DMS79 (cell line): Measurements from ENCODE around the gene PTPRR.
"Not testable (repeated sequence)": the region's sequence is repeated elsewhere in the genome, so short reads cannot be mapped to it uniquely, and the experiment has no call there.

Experiments used
- DNase-seq: peaks from one replicate; lab custom pipeline; 2025; lab: John Stamatoyannopoulos, UW

Gene PTPRR

DNA sequence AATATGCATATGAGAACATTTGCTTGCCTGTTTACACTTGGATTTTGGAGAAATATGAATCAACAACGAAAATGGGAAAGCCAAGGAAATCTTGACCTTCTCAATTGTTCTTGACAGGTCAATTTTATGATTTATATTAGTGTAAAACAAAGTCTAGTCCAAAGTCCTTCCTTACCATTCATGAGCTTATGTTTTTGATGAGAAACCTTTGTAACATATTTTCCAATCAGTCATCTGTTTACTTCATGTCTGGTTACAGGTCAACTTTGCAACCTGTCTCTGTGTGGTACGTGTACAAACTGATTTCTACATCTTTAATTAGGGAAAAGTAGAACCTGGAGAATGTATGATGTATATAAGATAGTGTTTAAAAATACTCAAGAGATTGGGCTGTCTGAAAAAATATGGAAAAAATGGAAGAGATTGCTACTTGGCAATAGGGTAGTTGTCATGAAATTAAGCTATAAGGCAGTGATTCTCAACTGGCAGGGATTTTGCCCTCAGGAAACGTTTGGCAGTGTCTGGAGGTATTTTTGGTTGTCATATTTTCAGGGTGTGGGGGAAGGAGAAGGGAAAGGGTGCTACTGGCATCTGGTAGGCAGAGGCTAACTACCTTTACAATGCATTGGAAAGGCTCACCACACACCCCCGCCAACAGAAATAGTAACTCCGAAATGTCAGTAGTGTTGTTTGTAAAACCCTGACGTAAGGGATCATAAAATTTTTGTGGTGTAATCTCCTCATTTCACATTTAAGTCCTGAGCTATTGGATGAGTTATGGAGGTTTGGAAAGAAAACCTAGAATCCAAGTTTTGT lies 172.9 kb downstream of the PTPRR start:
- no peak for DNase-seq

DNA sequence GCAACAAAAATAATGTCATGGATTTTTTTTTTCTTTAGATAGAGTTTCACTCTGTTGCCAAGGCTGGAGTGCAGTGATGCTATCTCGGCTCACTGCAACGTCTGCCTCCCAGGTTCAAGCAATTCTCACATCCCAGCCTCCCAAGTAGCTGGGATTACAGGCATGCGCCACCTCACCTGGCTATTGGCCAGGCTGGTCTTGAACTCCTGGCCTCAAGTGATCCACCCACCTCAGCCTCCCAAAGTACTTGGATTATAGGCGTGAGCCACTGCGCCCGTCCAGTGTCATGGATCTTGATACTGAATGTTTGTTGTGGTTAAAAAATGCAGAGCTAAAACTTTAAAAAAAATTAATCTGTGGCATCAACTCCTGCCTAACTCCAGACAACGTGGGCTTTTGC lies 175.5 kb downstream of the PTPRR start:
- no peak for DNase-seq

DNA sequence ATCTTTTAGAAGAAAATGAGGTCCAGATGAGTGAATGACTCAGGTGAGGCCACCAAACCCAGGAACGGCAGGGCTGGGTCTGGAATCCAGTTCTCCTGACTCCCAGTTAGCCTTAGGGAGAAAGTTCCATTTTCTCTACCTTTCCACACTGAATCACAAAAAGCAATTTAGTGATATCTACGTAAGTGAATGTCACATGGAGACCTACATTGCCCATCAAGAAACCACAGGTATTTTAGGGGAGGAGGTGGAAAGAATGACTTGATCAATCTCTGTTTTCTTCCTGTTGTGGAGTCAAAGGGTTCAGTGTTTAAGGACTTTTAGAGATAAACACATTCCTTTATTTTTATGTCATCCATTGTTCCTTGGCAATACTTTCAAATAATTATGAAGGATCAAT lies 176.4 kb downstream of the PTPRR start:
- no peak for DNase-seq

DNA sequence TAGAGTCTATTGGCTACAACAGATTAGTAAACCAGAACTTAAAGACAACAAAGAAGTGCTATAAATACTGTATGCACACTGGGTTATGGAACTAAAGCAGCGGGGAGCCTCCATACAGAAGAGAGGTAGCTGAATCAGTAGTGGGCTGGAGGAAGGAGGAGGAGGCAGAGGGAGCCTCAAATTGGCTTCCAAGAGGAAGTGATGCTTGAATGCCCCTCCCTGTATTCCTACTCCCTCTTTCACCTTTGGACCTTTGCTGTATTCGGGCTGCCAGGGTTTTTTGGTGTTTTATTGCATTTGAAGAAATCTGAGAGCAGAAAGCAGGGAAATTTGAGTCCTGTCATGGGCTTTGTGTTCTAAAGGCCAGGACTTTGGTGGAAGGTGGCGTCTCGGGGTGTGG lies 179.3 kb downstream of the PTPRR start:
- DNase-seq = no peak

DNA sequence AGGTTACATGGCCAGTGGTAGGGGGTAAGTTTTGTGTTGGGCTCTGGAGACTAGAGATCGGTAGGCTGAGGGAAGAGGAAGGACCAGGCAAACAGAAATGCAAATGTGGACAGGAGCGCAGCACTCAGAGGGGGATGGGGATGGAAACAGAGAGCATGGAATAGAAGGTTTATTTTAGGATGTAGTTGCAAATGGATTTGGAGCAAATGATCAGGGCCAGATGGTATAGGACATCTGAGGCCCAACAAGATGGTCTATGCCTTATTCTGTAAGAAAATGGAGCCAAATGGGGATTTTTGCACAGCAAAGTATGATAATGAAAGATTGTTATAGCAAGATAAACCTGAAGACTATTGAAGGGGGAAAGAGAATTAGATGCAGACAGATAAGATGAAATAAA lies 180.8 kb downstream of the PTPRR start:
- DNase-seq = no peak

DNA sequence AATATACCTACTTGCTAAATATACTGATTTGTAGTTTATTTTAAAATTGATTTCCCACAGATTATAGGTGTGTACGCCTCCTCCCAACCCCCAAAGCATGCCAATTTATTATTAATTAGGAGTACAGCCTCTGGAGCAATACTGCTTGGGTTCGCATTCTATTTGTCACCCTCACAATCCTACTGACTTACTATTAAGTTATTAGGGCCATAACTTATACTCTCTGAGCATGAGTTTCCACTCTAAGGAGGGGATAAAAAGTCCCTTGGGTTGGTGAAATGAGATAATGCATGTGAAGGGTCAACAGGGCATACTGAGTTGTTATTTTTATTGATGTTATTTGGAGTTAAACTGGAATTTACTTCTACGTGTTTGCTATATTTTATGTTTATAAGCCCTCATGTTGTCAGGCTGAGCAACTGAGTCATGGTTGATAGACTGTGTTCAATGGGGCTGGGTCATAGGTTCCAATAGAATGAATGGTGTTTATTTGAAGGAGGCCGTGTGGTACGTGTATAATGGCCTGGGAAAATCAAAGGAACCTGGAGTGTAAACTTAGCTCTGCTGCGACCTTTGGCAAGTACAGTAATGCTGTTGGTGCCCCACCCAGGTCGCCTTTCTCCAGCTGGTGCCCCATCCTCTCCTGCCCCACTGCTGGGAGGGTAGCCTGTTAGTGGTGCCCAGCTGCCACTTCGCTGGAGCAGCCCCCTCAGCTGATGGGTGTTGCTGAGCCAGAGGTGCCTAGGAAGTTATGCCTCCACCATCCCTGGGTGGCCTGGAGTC lies 184.0 kb downstream of the PTPRR start:
- DNase-seq = no peak

DNA sequence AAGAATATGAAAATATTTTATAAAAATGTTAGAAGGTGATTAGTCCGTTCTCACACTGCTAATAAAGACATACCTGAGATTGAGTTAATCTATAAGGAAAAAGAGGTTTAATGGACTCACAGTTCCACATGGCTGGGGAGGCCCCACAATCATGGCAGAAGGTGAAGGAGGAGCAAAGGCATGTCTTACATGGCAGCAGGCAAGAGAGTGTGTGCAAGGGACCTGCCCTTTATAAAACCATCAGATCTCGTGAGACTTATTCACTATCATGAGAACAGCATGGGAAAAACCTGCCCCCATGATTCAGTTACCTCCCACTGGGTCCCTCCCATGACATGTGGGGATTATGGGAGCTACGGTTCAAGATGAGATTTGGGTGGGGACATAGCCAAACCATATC lies 185.3 kb downstream of the PTPRR start:
- not testable (repeated sequence) for DNase-seq

DNA sequence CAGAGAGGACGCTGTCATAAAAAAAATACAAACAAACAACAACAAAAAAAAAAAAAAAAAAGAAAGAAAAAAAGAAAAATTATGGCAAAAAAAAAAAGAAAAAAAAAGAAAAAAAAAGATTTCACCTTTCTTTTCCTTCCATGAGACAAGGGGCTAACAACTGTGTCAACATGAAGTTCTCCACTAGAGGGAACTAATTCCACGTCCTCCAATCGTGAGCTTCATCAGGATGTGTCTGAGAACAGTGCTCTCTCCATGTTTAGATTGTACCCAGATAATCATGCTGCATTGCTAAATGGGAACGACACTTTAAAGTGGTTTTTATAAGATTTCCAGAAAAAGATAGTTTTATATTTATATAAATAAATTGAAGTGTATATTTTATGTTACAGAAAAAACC lies 187.2 kb downstream of the PTPRR start:
- no peak for DNase-seq

DNA sequence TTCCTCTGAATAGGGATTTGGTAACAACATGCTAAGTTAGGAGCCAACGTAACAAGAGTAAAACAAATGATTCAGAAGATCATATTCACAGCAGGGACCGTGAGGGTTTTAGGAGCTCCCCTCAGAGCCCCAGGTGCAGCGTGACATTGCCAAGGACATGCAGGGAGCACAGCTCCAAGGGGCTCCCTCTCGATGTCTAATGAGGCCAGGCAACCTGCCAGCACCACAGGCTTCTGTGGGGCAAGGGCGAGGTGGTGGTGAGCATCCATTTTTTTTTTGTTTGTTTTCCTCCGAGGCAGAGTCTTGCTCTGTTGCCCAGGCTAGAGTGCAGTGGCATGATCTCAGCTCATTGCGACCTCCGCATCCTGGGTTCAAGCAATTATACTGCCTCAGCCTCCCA lies 188.3 kb downstream of the PTPRR start:
- no peak for DNase-seq

DNA sequence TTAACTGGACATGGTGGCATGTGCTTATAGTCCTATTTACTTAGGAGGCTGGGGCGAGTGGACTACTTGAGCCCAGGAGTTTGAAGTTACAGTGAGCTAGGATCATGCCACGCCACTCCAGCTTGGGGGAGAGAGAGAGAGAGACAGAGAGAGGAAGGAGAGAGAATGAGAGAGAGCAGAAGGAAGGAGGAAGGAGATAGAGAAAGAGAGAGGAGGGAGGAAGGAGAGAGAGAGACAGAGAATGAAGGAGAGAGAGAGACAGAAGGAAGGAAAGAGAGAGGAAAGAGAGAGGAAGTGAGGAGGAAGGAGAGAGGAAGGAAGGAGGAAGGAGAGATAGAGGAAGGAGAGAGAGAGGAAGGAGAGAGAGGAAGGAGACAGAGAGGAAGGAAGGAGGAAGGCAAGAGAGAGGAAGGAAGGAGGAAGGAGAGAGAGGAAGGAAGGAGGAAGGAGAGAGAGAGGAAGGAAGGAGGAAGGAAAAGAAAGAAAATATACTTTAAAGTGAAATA lies 189.8 kb downstream of the PTPRR start:
- DNase-seq = no peak

DNA sequence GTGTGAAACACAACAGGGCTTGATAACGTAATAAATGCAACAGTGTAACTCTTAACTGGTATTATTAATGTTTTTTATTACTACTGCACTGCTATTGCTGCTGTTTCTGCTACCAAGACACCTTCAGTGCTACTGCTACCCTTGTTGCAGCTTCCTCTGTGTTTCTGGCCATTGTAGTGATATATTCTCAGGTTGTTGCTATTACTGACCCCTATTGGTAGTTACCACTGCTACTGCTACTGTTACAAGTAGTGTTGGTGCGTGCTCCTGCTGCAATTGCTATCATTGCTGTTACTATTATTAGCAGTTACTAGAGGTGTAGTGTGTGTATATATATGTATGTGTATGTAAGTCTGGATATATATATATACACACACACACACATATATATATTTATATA lies 196.1 kb downstream of the PTPRR start:
- DNase-seq = no peak

DNA sequence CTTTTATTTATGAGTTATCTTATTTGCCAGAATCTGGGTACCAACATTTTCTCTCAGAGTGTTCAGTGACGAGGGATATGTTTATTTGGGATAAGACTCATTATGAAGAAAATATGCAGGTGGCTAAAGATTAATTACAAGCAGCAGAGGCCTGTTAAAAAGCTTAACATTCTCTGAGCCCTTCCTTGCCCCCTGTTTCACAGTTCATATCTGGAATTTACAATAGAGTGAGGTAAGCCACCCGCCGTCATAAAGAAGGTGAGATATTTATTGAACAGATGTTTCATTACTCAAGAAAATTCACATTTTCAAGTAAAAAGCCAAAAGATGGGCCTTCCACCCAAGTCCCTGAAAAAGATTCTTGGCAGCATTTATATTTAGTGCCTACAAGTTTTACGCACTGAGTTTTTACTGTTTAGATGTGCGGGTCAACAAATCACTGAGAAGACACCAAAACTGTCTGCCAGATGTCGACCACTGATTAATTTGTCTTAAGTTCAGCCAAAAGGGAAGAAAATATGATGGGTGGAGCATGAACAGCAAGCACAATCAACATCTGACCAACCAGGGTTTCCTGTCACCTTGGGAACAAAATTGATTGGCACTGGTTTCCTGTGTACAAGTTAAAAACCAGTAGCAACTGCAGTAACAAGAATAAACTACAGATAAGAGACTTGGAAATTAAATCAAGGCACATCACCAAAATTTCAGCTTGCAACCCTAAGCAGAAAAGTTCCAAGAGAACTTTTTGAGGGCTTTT lies 197.8 kb downstream of the PTPRR start:
- no peak for DNase-seq

DNA sequence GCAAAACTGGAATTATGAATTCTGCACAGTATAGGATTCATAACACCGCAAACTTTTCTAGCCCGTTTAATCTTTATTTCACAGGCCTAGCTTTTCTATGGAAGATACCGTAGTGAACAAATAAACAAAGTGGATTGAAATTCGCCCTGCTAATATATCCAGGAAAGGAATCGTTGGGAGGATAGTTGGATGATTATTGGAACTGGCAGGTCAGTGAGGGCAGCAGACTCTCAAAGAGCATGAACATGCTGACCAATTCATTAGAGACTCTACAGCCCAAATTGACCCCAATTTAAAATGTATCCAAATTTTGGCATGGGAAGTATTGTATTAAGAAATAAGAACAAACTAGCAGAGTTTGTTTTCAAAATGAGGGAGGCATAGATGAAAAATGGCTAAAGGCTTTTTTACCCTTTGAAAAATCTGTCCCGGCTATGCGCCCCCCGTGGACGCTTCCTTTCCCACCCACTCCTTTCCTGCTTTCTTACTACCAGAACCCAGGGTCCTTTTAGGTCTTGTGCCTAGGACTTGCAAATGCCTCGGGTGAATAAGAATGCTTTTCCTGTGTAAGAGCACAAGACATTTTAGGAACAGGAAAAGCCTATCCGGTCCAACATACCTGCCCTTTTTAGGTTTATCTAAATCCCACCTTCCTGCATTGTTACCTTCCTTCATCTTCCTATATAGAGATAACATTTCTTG lies 198.7 kb downstream of the PTPRR start:
- no peak for DNase-seq

DNA sequence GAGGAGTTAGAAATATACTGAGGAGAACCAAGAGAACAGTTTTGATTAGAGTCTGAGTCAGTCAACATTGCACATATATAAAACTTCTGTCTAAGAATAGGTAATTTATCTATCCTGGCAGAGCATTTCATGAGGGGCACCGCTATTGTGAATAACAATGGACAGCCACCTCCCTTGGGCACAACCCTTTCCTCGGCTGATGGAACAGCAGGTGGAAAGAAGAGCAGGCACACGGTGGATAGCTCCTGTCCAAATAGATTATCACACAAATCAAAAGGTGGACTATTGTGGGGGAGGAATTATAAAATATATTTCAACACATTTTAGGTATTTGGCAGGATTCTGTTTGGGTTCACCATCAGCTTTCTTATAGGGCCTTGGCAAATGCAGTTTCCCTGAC lies 199.3 kb downstream of the PTPRR start:
- no peak for DNase-seq

DNA sequence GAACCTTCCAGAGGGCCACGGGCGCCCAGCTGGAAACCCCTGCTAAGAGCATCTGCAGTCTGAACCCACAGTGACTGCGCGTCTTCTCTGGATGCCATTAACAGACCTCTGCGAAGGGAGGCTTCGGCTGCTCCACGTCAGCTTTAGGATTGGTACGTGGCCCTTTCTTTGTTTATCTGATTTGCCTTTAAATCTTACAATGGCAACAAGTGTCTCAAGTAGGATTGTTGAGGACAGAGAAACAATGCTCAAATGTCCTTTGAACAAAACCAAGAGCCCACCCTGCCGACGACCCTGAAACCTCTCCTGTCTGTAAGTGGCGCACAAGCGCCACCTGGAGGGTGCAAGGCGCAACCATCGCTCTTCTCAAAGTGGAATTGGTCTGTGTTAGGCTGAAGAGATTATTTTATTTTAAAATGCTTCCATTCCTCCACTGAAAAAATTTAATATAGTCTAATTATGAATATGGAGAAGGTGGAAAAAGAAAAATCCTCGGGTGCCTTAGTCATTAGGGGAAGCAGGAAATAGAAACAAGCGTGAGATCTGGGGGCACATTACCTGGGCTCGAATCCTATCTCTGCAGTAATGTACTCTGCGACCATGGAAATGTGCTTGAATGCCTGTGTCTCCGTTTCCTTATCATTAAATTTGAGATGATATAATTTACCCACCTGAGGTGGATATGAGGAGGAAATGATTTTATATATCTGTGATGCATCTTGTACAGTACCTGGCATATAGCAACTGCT lies 200.7 kb downstream of the PTPRR start:
- no peak for DNase-seq

DNA sequence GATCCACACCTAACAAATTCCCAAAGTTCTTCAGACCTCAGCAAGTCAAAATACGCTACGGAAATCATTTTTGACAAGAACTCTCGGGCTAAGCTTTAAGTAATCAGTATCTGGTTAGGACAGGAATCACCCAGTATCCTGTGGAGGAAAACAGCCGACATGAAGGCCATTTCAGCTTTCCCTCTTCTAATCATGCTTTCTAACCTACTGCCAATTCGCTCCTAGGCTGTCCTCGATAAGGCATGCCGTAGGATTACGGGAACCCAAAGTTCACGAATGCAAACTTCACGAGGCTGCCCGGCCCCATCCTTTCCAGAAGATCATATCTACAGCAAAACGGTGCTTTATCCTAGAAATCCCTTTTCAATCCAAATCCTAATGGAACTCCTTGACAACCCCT lies 201.5 kb downstream of the PTPRR start:
- no peak for DNase-seq

DNA sequence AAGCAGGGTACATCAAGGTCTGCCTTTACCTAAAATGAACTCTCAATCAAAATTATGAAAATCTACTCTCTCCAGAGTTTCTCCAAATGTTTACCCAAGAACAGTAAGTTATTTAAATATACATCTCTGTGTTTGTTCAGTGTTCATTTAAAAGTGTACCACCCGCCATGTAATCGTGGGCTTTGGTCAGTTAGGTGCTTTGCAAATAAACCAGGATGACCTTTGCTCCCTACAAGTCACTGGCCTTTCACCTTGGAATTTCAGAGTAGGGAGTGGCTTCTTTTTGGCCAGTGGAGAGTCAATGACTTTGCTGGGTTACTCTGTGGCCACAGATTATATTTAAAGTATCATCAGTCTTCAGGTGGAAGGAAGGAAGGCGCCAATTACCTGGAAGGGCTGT lies 208.7 kb downstream of the PTPRR start:
- no peak for DNase-seq

DNA sequence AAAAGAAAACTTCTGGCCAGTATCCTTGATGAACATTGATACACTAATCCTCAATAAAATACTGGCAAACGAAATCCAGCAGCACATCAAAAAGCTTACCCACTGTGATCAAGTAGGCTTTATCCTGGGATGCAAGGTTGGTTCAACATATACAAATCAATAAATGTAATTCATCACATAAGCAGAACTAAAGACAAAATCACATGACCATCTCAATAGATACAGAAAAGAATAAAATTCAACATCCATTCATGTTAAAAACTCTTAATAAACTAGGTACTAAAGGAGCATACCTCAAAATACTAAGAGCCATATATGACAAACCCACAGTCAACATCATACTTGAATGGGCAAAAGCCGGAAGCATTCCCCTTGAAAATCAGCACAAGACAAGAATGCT lies 211.5 kb downstream of the PTPRR start:
- no peak for DNase-seq

DNA sequence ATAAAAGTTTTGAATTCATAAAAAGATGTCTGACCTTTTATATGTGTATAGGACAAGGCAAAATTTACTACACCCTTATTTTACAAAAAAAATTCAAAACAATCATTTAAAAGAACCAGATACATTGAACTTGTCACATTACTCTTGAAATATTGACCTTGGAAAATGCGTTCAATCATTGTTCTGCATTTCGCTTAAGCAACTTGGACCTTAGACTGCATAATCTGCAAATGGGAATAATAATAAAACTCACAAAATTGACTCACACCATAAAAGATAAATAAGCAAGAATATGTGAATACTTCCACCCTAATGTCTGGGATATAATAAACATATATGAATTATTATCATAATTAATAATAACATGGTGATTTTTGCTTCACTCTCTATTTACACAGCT lies 213.9 kb downstream of the PTPRR start:
- DNase-seq = no peak

DNA sequence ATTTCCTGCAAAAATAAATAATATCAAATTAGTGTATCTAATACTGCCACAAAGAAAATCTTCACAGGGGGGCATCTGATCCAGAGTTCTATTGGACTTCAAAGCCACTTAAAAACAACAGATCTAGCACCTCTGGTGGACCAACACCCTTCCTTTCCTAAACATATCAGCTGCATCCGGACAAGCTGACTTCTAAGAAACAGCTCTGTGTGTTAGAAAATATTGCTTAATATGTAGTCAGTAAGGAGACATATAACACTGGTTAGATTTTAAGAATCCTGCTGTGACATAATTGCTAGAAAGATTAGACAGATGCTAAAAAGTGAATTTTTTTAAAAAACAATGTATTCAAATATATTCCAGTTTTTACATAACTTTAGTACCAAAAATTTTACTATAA lies 222.2 kb downstream of the PTPRR start:
- DNase-seq = no peak

DNA sequence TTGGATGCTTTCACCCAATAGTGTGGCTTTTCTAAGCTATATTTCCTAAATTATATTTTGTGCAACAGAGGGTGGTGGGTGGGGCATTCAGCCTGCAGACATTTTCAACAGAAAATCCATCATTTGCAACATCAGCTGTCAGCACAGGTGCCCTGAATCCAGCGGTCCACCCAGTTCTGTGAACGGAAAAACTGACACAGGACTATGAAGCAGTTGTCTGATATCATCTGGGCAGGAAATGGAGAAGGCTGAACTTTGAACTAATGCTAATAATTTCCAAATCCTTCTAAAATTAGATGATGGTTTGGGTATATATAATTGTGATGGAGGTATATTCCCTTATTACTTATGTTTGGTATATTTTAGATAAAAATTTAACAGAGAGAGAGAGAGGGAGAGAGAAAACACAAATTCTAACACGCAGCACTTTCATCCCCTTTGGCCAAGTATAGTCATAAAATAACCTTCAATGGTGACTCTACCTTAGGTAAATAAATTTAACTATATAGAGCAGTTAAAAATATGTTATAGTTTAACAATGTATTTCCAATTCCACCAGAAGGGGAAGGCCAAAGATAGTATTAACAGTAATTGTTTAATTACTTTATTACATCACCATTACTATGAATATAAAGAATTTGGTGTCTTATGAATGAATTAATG lies 225.0 kb downstream of the PTPRR start:
- DNase-seq = no peak
